HG02759 (cell line): Measurements from ENCODE around the gene GRAMD4.

Experiments used
- ATAC-seq: cut with Tn5 transposase; IDR thresholded peaks from one replicate; pipeline ENCODE4 v1.9.1; 2021; ENCODE audit warnings: mild to moderate bottlenecking, moderate library complexity; ENCODE audit not compliant: unreplicated experiment

GRAMD4 gene

GRCh38 chr22:46666577-46667244 is 46.5 kb downstream of the GRAMD4 start:
- ATAC-seq = no peak

DNA sequence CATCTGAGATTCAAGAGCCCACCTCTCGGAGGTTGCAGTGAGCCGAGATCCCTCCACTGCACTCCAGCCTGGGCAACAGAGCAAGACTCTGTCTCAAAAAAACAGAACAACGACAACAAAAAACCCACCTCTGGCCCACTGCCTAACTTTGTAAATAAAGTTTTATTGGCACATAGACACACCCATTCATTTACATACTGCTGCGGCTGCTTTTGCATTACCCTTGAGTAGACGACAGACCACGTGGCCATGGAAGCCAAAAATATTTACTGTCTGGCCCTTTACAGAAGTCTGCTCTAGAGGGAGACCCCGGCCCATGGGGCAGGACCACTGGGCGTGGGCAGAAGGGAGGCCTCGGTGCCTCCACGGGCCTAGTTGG is 47.0 kb downstream of the GRAMD4 start:
- no peak for ATAC-seq

DNA sequence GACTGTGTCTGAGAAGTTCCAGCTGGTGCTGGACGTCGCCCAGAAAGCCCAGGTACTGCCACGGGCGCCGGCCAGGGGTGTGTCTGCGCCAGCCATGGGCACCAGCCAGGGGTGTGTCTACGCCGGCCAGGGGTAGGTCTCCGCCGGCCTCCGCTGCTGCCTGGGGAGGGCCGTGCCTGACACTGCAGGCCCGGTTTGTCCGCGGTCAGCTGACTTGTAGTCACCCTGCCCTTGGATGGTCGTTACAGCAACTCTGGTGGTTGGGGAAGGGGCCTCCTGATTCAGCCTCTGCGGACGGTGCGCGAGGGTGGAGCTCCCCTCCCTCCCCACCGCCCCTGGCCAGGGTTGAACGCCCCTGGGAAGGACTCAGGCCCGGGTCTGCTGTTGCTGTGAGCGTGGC is 47.9 kb downstream of the GRAMD4 start:
- ATAC-seq = no peak

- no peak for ATAC-seq
Measured at GRCh38 chr22:46669201-46669600, 49.0 kb downstream of the GRAMD4 start.

DNA sequence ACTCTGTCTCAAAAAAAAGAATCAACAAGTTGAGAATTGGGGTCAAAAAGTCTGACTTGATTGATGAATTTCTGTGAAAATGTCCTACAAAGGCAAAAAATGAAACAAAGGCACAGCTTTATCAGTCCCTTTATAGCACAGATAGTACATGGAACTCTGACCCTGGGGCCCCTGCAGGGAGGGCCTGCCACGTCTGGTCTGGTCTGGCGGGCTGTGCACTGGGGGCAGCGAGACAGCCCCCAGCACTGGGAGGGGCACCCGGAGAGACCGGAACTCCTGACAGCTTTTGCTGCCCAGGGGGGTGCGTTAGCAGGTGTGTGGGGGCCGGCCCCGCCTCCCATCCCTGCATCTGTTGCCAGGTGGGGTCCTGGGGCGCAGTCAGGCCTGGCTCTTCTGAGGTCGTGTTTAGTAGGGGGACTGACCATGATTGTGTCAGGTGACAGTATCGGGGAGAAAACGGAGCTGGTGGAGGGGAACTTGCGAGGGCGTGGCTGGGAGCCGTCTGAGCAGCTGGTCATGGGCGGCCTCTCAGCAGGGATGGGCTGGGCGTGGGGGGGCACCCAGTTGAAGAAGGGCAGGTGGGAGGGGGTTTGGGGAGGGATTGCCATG is 51.7 kb downstream of the GRAMD4 start:
- ATAC-seq = no peak

- ATAC-seq = no peak
Measured at GRCh38 chr22:46672731-46673130, 52.5 kb downstream of the GRAMD4 start.

- no peak for ATAC-seq
Measured at GRCh38 chr22:46673205-46673604, 53.0 kb downstream of the GRAMD4 start.

DNA sequence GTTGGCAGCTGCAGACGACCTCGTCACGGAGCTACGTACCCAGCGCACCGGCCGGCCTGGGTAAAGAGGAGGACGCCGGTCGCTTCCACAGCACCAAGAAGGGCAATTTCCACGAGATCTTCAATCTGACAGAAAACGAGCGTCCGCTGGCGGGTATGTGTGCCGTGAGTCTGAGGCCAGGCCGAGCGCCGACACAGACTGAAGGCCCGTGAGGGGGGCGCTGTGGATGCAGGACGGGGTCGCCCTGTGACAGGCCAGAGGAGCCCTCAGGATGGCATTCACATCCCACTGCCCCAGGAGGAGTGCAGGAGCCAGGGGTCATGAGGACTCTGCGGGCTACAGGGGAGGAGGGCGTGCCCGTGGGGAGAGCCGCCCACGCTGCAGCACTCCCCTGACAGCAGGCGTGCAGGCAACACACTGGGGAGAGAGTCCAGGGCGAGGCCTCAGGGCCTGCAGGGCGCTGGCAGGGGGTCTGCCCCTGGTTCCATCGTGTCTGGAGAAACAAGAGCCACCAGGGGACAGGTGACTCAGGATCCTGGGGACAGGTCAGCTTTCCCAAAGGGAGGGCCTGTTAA is 53.6 kb downstream of the GRAMD4 start:
- ATAC-seq = peak; percentile 28

- ATAC-seq = peak; percentile 37
Measured at GRCh38 chr22:46674367-46674781, 54.2 kb downstream of the GRAMD4 start.

DNA sequence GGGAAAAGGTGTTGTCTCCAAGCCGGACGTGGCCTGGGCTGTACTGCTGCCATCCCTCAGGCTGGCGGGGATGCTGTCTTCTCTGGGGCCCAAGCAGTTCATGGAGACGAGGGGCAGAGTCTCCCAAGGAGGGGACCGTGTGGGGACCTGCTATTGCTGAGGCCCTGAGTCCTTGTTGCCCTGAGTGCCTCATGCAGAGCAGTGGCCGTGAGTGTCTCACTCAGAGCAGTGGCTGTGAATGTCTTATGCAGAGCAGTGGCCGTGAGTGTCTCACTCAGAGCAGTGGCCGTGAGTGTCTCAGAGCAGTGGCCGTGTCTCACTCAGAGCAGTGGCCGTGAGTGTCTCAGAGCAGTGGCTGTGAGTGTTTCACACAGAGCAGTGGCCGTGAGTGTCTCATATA is 54.7 kb downstream of the GRAMD4 start:
- ATAC-seq = no peak

DNA sequence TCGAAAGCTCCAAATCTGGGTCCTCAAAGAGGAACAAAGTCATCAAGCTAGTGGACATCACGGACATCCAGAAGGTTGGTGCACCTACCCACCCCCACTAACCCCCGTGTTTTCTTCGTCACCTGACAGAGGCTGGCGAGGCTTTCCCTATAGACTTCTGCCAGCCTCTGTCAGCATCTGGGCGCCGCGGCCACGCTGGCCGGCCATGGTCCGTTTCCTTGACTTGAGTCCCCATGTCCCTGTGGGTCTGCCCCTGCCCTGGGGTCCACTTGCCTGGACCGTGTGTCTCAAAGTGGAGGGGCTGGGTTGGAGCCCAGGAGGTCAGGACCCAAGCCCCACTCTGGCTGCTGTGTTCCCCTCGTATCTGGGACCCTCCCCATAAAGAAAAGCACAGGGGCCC is 55.3 kb downstream of the GRAMD4 start:
- ATAC-seq = no peak

DNA sequence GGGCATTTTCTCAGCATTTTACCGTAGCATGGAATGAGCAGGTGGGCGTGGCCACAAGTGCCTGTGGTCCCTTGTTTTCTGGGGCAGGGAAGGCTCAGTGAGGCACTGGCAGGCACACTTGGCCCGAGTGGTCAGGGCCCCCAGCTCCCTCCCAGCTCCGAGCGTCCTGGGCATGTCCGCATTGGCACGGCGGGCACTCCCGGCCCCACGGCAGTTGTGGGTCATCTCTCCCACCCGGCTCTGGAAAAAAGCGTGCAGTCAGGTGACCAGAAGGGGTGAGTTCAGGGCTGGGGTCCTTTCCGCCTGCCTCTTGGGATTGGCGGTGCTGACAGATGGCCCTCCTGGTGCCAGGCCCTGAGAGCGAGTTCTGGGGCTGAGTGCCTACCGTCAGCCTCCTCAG is 55.8 kb downstream of the GRAMD4 start:
- ATAC-seq = no peak

GRCh38 chr22:46676479-46676878 is 56.3 kb downstream of the GRAMD4 start:
- ATAC-seq = no peak

DNA sequence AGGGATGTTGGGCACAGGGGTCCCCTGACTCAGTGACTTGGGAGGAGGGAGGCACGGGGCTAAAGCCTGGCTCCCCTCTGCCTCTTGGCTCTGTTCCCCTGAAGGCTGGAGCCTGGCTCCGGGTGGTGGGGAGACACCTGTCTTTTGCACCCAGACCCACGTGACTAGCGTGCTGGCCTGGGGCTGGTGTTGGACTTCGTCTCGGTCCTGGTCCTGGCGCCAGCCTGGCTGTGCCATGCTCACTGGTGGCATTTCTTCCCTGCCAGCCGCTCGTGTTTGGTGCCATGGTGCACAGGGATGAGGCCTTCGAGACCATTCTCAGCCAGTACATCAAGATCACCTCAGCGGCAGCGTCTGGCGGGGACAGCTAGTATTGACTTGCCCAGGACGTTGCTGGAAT is 56.7 kb downstream of the GRAMD4 start:
- ATAC-seq = no peak

DNA sequence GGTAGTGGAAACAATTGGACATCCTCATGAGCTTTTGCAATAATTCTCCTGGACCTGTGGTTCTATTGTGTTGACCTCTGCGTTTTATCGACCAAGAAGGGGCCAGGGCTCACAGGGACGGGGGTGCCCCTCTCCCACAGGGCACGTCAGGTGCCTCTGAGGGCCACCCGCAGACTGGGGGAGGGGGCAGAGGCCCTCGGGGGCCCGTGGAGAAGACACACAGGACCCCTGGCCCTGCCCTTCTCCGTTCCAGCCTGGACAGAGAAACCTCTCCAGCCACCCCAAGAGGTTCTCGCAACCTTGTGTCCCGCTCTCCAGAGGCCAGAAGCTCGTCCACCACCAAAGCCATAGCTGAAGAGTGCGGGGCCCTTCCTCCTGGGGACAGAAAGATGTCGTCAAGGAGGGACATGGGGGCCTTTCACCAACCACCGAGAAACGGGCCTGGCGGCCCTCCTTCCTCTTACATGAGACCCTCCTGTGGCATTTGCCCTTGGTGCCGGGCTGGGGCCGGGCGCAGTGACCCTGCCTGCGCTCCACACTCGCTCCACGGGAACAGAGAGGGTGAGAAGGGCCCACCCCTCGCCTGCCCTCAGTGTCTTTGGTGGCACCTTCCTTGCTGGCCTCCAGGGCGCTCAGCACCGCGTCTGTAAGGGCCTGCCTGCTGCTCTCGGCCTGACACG is 57.3 kb downstream of the GRAMD4 start:
- ATAC-seq = no peak

DNA sequence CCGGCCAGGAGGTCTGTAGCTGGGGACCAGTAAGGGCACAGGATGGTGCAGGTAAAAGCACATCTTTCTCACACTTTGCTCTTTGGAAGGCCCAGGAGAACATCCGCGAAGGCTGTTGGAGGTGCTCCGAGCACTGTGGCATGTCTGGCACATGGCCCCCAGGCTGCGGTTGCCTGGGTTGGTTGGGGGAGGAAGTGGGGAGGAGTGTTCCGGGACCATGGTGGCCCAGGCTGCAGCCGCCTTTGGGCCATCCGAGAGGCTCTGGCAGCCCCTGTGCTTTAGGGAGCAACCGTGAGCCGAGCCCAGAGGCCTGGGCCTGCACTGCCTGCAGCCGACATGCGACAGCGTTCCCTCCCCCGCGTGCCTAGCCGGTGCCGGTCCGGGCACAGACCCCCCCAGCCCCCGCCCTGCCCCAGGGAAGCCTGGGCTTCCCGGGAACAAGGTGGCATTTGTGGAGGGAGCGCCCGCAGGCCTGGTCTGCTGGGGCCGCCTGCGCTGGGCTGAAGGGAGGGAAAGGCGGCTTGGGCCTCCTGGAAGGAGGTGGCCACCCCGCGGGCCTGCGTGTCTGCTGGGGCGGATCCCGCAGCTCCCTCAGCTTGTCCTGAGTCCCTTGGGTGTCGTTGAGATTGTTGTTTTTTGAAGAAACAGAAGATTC is 57.9 kb downstream of the GRAMD4 start:
- ATAC-seq = no peak

DNA sequence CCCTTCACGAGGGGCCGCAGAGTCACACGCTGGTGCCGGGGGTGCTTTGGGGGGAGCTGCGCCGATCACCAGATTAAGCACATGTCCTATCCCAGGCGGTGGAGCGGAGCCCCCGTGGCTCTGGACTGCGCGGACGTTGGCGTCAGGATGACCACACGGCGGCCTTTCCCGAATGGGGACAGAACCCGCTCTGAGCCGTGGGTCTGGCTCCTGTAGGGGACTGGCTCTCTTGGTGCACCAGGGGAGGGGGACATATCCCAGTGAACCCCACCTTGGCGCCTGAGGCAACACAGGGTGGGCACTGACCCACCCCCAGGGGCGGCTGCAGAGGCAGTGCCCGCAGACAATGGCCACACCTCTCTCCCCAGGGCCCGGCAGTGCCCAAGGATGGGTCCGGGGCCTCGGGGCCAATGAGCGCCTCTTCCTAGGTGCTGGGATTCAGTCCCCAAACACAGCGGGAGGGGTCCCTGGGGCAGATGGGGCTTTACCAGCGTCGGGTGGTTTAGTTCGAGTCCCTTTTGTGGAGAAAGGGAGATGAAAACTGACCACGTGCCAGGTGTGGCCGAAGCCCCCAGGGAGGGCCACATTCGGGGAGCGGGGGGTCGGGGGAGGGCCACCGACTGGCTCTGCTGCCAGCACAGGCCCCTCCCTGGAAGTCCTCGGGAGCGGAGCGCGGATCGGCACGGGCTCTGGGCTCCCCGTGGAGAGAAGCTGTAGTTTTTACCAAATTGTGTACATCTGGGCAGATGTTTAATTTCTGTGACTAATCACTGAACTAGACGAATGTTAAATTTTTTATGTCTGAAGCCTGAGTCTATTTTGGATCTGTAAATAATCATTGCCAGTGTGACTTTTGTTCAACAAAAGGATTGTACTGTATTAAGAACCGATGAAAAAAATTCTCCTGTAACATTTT is 58.9 kb downstream of the GRAMD4 start:
- ATAC-seq = no peak

DNA sequence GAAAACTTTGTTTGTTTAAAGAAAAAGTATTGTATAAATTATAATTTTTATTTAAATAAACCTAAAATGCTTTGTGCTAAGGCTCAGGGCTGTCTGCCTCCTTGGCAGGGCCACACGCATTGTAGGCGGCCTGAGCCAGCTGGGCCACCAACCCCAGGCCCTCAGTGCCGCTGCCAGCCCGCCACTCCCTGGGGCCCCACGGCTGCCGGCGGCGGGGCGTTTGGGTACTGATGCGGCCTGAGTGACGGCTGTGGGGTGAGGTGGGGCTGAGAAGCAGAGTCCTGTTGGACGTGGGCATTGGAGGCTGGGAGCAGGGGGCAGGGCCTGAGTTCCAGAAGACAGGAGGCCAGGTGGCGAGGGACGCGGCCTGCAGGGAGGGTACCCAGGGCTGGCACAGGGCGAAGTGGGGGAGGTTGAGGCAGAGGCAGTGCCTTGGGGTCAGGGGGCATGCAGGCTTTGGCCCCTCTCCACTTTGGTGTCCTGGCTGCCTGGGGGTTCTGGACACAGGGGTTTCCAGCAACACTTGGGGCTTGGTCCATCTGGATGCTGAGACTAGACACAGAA is 59.6 kb downstream of the GRAMD4 start:
- ATAC-seq = no peak

DNA sequence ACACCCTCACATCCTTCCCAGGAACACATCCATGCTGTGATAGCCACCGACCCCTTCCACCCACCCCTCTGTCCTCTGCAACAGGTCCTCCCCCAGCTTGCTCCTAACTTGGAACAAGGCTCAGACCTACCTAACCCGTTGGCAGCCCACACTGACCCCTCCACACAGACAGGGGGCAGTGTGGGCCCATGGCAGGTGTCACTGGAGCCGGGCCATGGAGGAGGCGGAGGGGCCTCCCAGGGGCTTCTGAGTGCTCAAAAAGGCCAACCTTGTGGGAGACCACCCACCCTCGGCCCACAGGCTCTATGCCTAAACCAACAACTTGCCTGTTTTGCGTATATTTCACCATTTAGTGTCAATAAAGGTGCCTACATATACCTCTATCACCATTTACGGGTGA is 60.8 kb downstream of the GRAMD4 start:
- no peak for ATAC-seq
